Stimulated activated naive CD8-positive, alpha-beta T cell treated with anti-CD3 and anti-CD28 coated beads, Interleukin-15, amount 100 ng/mL, for 72 hours (primary cell): ENCODE data around the gene RNF11.
"Not testable (repeated sequence)": the region's sequence is repeated elsewhere in the genome, so short reads cannot be mapped to it uniquely, and the experiment has no call there.

Experiments
- ATAC-seq: fragments of 150-1000 bp; cut with Tn5 transposase; 2 replicates; pipeline ENCODE4 v1.10.0; 2021; ENCODE audit warnings: mild to moderate bottlenecking, moderate library complexity
- DNase-seq, 2 donors: peaks; one replicate each; pipeline ENCODE4 v3.0.0; 2021 to 2022
- H3K27ac Mint-ChIP-seq, 2 donors: one replicate each; pipeline ENCODE4 v1.8.0; 2022; ENCODE audit warnings: mild to moderate bottlenecking in 2 of 2, mixed read lengths in 2 of 2, moderate library complexity in 2 of 2
- H3K27me3 Mint-ChIP-seq: one replicate; pipeline ENCODE4 v1.8.0; 2022; ENCODE audit warnings: mixed read lengths
- H3K4me1 Mint-ChIP-seq: one replicate; pipeline ENCODE4 v1.8.0; 2022; ENCODE audit warnings: mild to moderate bottlenecking, mixed read lengths
- H3K4me3 Mint-ChIP-seq, 2 donors: one replicate each; pipeline ENCODE4 v1.8.0; 2022; ENCODE audit warnings: mild to moderate bottlenecking in 2 of 2, mixed read lengths in 2 of 2, moderate library complexity in 1 of 2
- H3K9me3 Mint-ChIP-seq, 2 donors: one replicate each; pipeline ENCODE4 v1.8.0; 2022; ENCODE audit warnings: mixed read lengths in 2 of 2

The RNF11 gene

GRCh38 chr1:51240084-51240483 is 4.0 kb downstream of the RNF11 start:
- Mint-ChIP-seq H3K4me1 (peaks cover 32% of the 10 kb centered on the region), H3K4me3 (no peak overlapping the region), H3K27ac (no peak overlapping the region), H3K27me3 (no peaks in the 10 kb centered on the region), H3K9me3 (no peaks in the 10 kb centered on the region)
- ATAC-seq = no peak
- no peak for DNase-seq

GRCh38 chr1:51241119-51241518 is 5.0 kb downstream of the RNF11 start:
- Mint-ChIP-seq H3K9me3 (no peaks in the 10 kb centered on the region), H3K27ac (no peak overlapping the region), H3K4me3 (no peak overlapping the region), H3K27me3 (no peaks in the 10 kb centered on the region), H3K4me1 (peaks cover 30% of the 10 kb centered on the region)
- ATAC-seq (no peak), DNase-seq (no peak)

- H3K4me1 Mint-ChIP-seq = peaks cover 44% of the 10 kb centered on the region
- H3K4me3 Mint-ChIP-seq = no peak overlapping the region
- DNase-seq (no peak), ATAC-seq (no peak)
- H3K9me3 Mint-ChIP-seq = no peaks in the 10 kb centered on the region
- H3K27ac Mint-ChIP-seq = no peak overlapping the region
- H3K27me3 Mint-ChIP-seq = no peaks in the 10 kb centered on the region
These were observed 6.5 kb downstream of the RNF11 start for GRCh38 chr1:51242546-51242945.

- Mint-ChIP-seq H3K27ac (no peak overlapping the region), H3K4me1 (peaks cover 25% of the 10 kb centered on the region), H3K9me3 (no peaks in the 10 kb centered on the region), H3K27me3 (no peaks in the 10 kb centered on the region), H3K4me3 (peak overlapping the region in 1 of 2 donors; percentile 1)
- ATAC-seq (peak; percentile 89), DNase-seq (peak in 1 of 2 donors; percentile 23)
These were observed 10.9 kb downstream of the RNF11 start for GRCh38 chr1:51247022-51247421.

GRCh38 chr1:51247499-51247898 is 11.4 kb downstream of the RNF11 start:
- Mint-ChIP-seq H3K9me3 (no peaks in the 10 kb centered on the region), H3K27ac (no peak overlapping the region), H3K4me3 (no peak overlapping the region), H3K4me1 (peaks cover 25% of the 10 kb centered on the region), H3K27me3 (no peaks in the 10 kb centered on the region)
- DNase-seq = no peak
- ATAC-seq = no peak

GRCh38 chr1:51249445-51249844 is 13.4 kb downstream of the RNF11 start:
- Mint-ChIP-seq H3K9me3 (no peaks in the 10 kb centered on the region), H3K27ac (no peak overlapping the region), H3K4me3 (no peak overlapping the region), H3K4me1 (peaks cover 22% of the 10 kb centered on the region), H3K27me3 (no peaks in the 10 kb centered on the region)
- no peak for ATAC-seq
- DNase-seq = no peak

GRCh38 chr1:51250729-51251128 is 14.7 kb downstream of the RNF11 start:
- H3K4me3 Mint-ChIP-seq, H3K9me3 Mint-ChIP-seq, H3K27ac Mint-ChIP-seq, ATAC-seq, DNase-seq, H3K27me3 Mint-ChIP-seq: not testable (repeated sequence)
- peaks cover 23% of the 10 kb centered on the region for H3K4me1 Mint-ChIP-seq

- DNase-seq, ATAC-seq, H3K4me3 Mint-ChIP-seq, H3K27ac Mint-ChIP-seq, H3K27me3 Mint-ChIP-seq, H3K9me3 Mint-ChIP-seq: not testable (repeated sequence)
- H3K4me1 Mint-ChIP-seq = peaks cover 23% of the 10 kb centered on the region
These were observed 15.1 kb downstream of the RNF11 start for GRCh38 chr1:51251165-51251564.

- Mint-ChIP-seq H3K9me3 (no peaks in the 10 kb centered on the region), H3K27me3 (no peaks in the 10 kb centered on the region), H3K4me3 (no peak overlapping the region), H3K27ac (no peak overlapping the region), H3K4me1 (peaks cover 12% of the 10 kb centered on the region)
- ATAC-seq (no peak), DNase-seq (no peak)
These were observed 16.3 kb downstream of the RNF11 start for GRCh38 chr1:51252366-51252765.

GRCh38 chr1:51253691-51254090 is 17.6 kb downstream of the RNF11 start:
- DNase-seq (no peak), ATAC-seq (no peak)
- H3K27me3 Mint-ChIP-seq = no peaks in the 10 kb centered on the region
- H3K9me3 Mint-ChIP-seq = no peaks in the 10 kb centered on the region
- no peak overlapping the region for H3K27ac Mint-ChIP-seq
- H3K4me1 Mint-ChIP-seq = peaks cover 11% of the 10 kb centered on the region
- H3K4me3 Mint-ChIP-seq = no peak overlapping the region

GRCh38 chr1:51255331-51255730 is 19.3 kb downstream of the RNF11 start:
- Mint-ChIP-seq H3K9me3 (no peaks in the 10 kb centered on the region), H3K27me3 (no peaks in the 10 kb centered on the region), H3K4me3 (no peak overlapping the region), H3K27ac (peak overlapping the region in 1 of 2 donors; percentile 20), H3K4me1 (peaks cover 25% of the 10 kb centered on the region)
- DNase-seq = no peak
- no peak for ATAC-seq

- Mint-ChIP-seq H3K27me3 (no peaks in the 10 kb centered on the region), H3K27ac (no peak overlapping the region), H3K4me3 (no peak overlapping the region), H3K4me1 (peaks cover 88% of the 10 kb centered on the region), H3K9me3 (no peaks in the 10 kb centered on the region)
- ATAC-seq = no peak
- no peak for DNase-seq
These were observed 27.2 kb downstream of the RNF11 start for GRCh38 chr1:51263147-51263877.

GRCh38 chr1:51264451-51264850 is 28.4 kb downstream of the RNF11 start:
- H3K27me3 Mint-ChIP-seq = no peaks in the 10 kb centered on the region
- peaks cover 85% of the 10 kb centered on the region for H3K4me1 Mint-ChIP-seq
- no peak for DNase-seq
- H3K4me3 Mint-ChIP-seq = no peak overlapping the region
- no peak for ATAC-seq
- H3K9me3 Mint-ChIP-seq = no peaks in the 10 kb centered on the region
- no peak overlapping the region for H3K27ac Mint-ChIP-seq

GRCh38 chr1:51265618-51266017 is 29.5 kb downstream of the RNF11 start:
- H3K9me3 Mint-ChIP-seq = no peaks in the 10 kb centered on the region
- no peak for DNase-seq
- H3K27ac Mint-ChIP-seq = peak overlapping the region; percentile 39 to 86
- H3K27me3 Mint-ChIP-seq = no peaks in the 10 kb centered on the region
- ATAC-seq = no peak
- H3K4me1 Mint-ChIP-seq = peaks cover 74% of the 10 kb centered on the region
- H3K4me3 Mint-ChIP-seq = no peak overlapping the region

GRCh38 chr1:51266181-51266580 is 30.1 kb downstream of the RNF11 start:
- Mint-ChIP-seq H3K4me3 (no peak overlapping the region), H3K27ac (peak overlapping the region in 1 of 2 donors; percentile 6), H3K4me1 (peaks cover 68% of the 10 kb centered on the region), H3K9me3 (no peaks in the 10 kb centered on the region), H3K27me3 (no peaks in the 10 kb centered on the region)
- no peak for ATAC-seq
- DNase-seq = no peak

GRCh38 chr1:51266791-51267190 is 30.7 kb downstream of the RNF11 start:
- H3K4me1 Mint-ChIP-seq = peaks cover 62% of the 10 kb centered on the region
- no peak for DNase-seq
- H3K27ac Mint-ChIP-seq = no peak overlapping the region
- ATAC-seq = no peak
- no peak overlapping the region for H3K4me3 Mint-ChIP-seq
- no peaks in the 10 kb centered on the region for H3K27me3 Mint-ChIP-seq
- H3K9me3 Mint-ChIP-seq = no peaks in the 10 kb centered on the region

GRCh38 chr1:51268634-51269033 is 32.6 kb downstream of the RNF11 start:
- Mint-ChIP-seq H3K27me3 (no peaks in the 10 kb centered on the region), H3K4me1 (peaks cover 53% of the 10 kb centered on the region), H3K4me3 (peak overlapping the region in 1 of 2 donors; percentile 44), H3K27ac (peak overlapping the region in 1 of 2 donors; percentile 27), H3K9me3 (no peaks in the 10 kb centered on the region)
- no peak for ATAC-seq
- no peak for DNase-seq
